CD4-positive, alpha-beta T cell (primary cell): ENCODE data around the gene CDH2. TPM values are rescaled to one million over a fixed set of nuclear protein-coding genes. Genes with fewer than 3 reads are reported as not detected.

Experiments used
- ATAC-seq: fragments of 200-7000 bp; cut with Tn5 transposase; one replicate; pipeline ENCODE4 v1.10.0; 2022; ENCODE audit warnings: mild to moderate bottlenecking; ENCODE audit not compliant: poor library complexity
- CTCF ChIA-PET: fragments of 350-600 bp; sonication (Branson Sonifier 250); formaldehyde crosslinking; loops from one replicate; lab custom pipeline; 2021; ENCODE audit warnings: antibody characterized with exemption, inconsistent platforms; lab: Charles Lee
- POLR2A ChIA-PET: fragments of 350-600 bp; sonication (Branson Sonifier 250); formaldehyde crosslinking; loops from one replicate; lab custom pipeline; 2021; ENCODE audit warnings: antibody characterized with exemption, inconsistent platforms; lab: Charles Lee
- DNase-seq, 14 experiments: peaks; one replicate each; pipeline ENCODE4 v3.0.0-alpha.2; 2013 to 2020; ENCODE audit warnings: mixed read lengths in 2 of 14
- H3K27ac ChIP-seq, 2 donors: one replicate each; pipeline versions ENCODE4 v1.5.1 to v1.7.0; 2013; ENCODE audit warnings: low read length in 2 of 2, low read depth in 1 of 2, mild to moderate bottlenecking in 1 of 2
- H3K27me3 ChIP-seq, 2 experiments: 1 replicate in 1 of 2; 2 replicates in 1 of 2; pipeline versions ENCODE4 v1.6.1 to v1.7.0; 2013; ENCODE audit warnings: low read length in 2 of 2, control low read depth in 1 of 2, mild to moderate bottlenecking in 1 of 2, moderate library complexity in 1 of 2; ENCODE audit not compliant: insufficient read depth in 2 of 2, control insufficient read depth in 1 of 2
- H3K36me3 ChIP-seq: one replicate; pipeline ENCODE4 v1.6.1; 2013; ENCODE audit warnings: low read length, control low read depth; ENCODE audit not compliant: insufficient read depth
- H3K4me1 ChIP-seq: one replicate; pipeline ENCODE4 v1.6.1; 2013; ENCODE audit warnings: low read length, control low read depth; ENCODE audit not compliant: insufficient read depth
- H3K4me3 ChIP-seq: one replicate; pipeline ENCODE4 v1.5.1; 2013; ENCODE audit warnings: mild to moderate bottlenecking, low read length, moderate library complexity
- H3K9me3 ChIP-seq, 2 experiments: 1 replicate in 1 of 2; 2 replicates in 1 of 2; pipeline versions ENCODE4 v1.6.1 to v1.7.0; 2013; ENCODE audit warnings: low read length in 2 of 2, mild to moderate bottlenecking in 2 of 2, control low read depth in 1 of 2, moderate library complexity in 1 of 2; ENCODE audit not compliant: control insufficient read depth in 1 of 2, insufficient read depth in 1 of 2
- H3K27ac Mint-ChIP-seq: one replicate; pipeline ENCODE4 v1.8.0; 2020; ENCODE audit warnings: mixed read lengths
- H3K27me3 Mint-ChIP-seq: one replicate; pipeline ENCODE4 v1.8.0; 2021; ENCODE audit warnings: mixed read lengths
- H3K36me3 Mint-ChIP-seq: one replicate; pipeline ENCODE4 v1.8.0; 2021; ENCODE audit warnings: low read depth, mixed read lengths
- H3K4me1 Mint-ChIP-seq: one replicate; pipeline ENCODE4 v1.8.0; 2021; ENCODE audit warnings: low read depth, mixed read lengths
- H3K4me3 Mint-ChIP-seq: one replicate; pipeline ENCODE4 v1.8.0; 2020; ENCODE audit warnings: mild to moderate bottlenecking, mixed read lengths
- H3K9me3 Mint-ChIP-seq: one replicate; pipeline ENCODE4 v1.8.0; 2020; ENCODE audit warnings: mixed read lengths
- intact Hi-C, 2 experiments: fragments of 100-400 bp; cut with DNase I in 1 of 2; cut with micrococcal nuclease in 1 of 2; formaldehyde crosslinking; loops; one replicate each; pipeline versions ENCODE4 v1.15.1 to v1.9.0; 2023 to 2025; cut with DNase I, micrococcal nuclease
- total RNA-seq, 174 experiments: library from RNA in 2 of 174; stranded (reverse) in 2 of 174; gene quantifications; one replicate each; pipeline ENCODE4 v1.2.3 and lab custom pipeline; 2021 to 2026
- TF ChIP-seq, protein P1 (sequence below): fragments of 200-600 bp; IDR thresholded peaks from one replicate; pipeline ENCODE4 v1.8.0; 2022; ENCODE audit warnings: antibody characterized with exemption, mild to moderate bottlenecking

CDH2 gene
- total RNA-seq, 2 experiments from 2014 or later, result not detected

- Histone ChIP-seq H3K27me3 (no peaks in the 10 kb centered on the region), H3K36me3 (no peaks in the 10 kb centered on the region), H3K9me3 (peaks cover 0 to 11% of the 10 kb centered on the region in 2 experiments), H3K27ac (no peak overlapping the region), H3K4me1 (no peaks in the 10 kb centered on the region), H3K4me3 (no peak overlapping the region)
- CTCF ChIA-PET, result no interaction called here
- no peaks in the 10 kb centered on the region for H3K4me1 Mint-ChIP-seq
- no peaks in the 10 kb centered on the region for H3K36me3 Mint-ChIP-seq
- no peak overlapping the region for H3K4me3 Mint-ChIP-seq
- no peaks in the 10 kb centered on the region for H3K27me3 Mint-ChIP-seq
- no peak overlapping the region for H3K27ac Mint-ChIP-seq
- TF ChIP-seq, protein P1, sequence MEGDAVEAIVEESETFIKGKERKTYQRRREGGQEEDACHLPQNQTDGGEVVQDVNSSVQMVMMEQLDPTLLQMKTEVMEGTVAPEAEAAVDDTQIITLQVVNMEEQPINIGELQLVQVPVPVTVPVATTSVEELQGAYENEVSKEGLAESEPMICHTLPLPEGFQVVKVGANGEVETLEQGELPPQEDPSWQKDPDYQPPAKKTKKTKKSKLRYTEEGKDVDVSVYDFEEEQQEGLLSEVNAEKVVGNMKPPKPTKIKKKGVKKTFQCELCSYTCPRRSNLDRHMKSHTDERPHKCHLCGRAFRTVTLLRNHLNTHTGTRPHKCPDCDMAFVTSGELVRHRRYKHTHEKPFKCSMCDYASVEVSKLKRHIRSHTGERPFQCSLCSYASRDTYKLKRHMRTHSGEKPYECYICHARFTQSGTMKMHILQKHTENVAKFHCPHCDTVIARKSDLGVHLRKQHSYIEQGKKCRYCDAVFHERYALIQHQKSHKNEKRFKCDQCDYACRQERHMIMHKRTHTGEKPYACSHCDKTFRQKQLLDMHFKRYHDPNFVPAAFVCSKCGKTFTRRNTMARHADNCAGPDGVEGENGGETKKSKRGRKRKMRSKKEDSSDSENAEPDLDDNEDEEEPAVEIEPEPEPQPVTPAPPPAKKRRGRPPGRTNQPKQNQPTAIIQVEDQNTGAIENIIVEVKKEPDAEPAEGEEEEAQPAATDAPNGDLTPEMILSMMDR, result no peak
- POLR2A ChIA-PET, result no interaction called here
- intact Hi-C loops, result no loop called here
- H3K9me3 Mint-ChIP-seq, result peaks cover 3% of the 10 kb centered on the region
- ATAC-seq, result no peak
- no peak for DNase-seq
Observed at GRCh38 chr18:28159055-28159454, 17.9 kb downstream of the CDH2 start.

DNA sequence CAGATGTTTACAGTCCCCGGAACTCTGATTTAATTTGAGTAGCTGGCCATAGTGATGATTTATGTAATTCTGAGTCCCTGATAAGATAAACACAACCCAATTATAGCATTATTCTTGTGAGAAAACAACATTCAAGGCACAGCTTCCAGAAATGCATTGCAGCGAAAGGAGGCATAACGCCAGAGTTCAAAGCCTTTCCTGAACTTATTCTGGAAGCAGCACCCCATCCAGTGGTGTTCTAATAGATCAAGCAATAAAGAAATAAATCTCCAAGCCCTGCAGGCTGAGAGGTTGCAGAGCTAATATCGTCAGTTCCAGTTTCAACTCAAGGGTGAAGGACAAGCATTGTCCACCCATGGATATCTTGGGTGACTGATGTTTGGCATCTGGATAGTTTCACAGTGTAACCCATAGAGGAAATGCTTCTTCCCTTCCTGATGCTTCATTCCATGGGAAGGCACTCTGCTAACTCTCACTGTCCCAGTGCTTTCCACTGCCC, 18.8 kb downstream of the CDH2 start:
- Mint-ChIP-seq H3K36me3 (no peaks in the 10 kb centered on the region), H3K27me3 (no peaks in the 10 kb centered on the region), H3K27ac (no peak overlapping the region), H3K9me3 (peaks cover 3% of the 10 kb centered on the region), H3K4me3 (no peak overlapping the region), H3K4me1 (no peaks in the 10 kb centered on the region)
- TF ChIP-seq, protein P1, result no peak
- no peak for DNase-seq
- Histone ChIP-seq H3K4me1 (no peaks in the 10 kb centered on the region), H3K9me3 (peaks cover 0 to 15% of the 10 kb centered on the region in 2 experiments), H3K4me3 (no peak overlapping the region), H3K36me3 (no peaks in the 10 kb centered on the region), H3K27me3 (no peaks in the 10 kb centered on the region), H3K27ac (no peak overlapping the region)
- ATAC-seq, result no peak
- ChIA-PET POLR2A (no interaction called here), CTCF (no interaction called here)
- intact Hi-C loops, result no loop called here

DNA sequence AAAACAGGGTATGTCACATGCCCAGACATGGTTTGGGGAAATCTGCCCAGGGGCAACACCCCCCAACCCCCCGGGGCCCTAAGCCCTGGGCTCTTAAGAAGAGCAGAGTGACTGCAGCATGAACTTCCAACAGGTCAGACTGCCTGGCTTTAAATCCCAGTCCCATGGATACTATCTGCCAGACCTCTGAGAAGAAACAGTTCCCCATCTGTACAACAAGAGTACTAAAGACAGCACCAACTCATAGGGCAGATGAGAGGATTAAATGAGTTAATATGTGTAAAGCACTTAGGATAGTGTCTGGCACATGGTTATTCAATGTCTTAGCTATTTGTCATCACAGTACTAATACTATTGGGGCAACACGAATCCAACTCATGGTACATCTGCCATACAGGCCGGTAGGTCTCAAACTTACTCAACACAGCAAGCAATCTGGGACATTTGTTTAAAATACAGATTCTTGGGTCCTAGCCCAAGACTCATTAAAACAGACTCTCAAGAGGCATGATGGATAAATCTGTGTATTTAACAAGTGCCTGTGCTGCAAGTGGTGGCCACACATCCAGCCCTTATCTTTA, 23.4 kb downstream of the CDH2 start:
- POLR2A ChIA-PET, result no interaction called here
- Mint-ChIP-seq H3K36me3 (no peaks in the 10 kb centered on the region), H3K27ac (no peak overlapping the region), H3K4me3 (no peak overlapping the region), H3K4me1 (no peaks in the 10 kb centered on the region), H3K9me3 (no peaks in the 10 kb centered on the region), H3K27me3 (no peaks in the 10 kb centered on the region)
- ATAC-seq (no peak), DNase-seq (no peak)
- Histone ChIP-seq H3K4me3 (no peak overlapping the region), H3K9me3 (peaks cover 0 to 9% of the 10 kb centered on the region in 2 experiments), H3K4me1 (no peaks in the 10 kb centered on the region), H3K36me3 (no peaks in the 10 kb centered on the region), H3K27me3 (no peaks in the 10 kb centered on the region), H3K27ac (no peak overlapping the region)
- TF ChIP-seq, protein P1, result no peak
- intact Hi-C loops, result no loop called here
- CTCF ChIA-PET, result no interaction called here
